Endometrial microvascular endothelial cells (primary cell): ENCODE results near the gene AKAP7. TPM values are rescaled to one million over a fixed set of nuclear protein-coding genes. Genes with fewer than 3 reads are reported as not detected.
"Not testable (repeated sequence)": the region's sequence is repeated elsewhere in the genome, so short reads cannot be mapped to it uniquely, and the experiment has no call there.

Experiments
- in situ Hi-C: cut with HindIII; loops from 2 replicates; pipeline ENCODE4 v1.10.0; 2017; ENCODE audit warnings: low sequenced_read_pairs, low pct_unique_long_range_greater_than_20kb; ENCODE audit errors: inconsistent ontology term
- total RNA-seq: library from RNA; depleted of rRNA; stranded (reverse); fragments of >200 nt; gene quantifications from one replicate; pipeline ENCODE4 v1.2.3, GENCODE V29; 2015; ENCODE audit errors: inconsistent ontology term

AKAP7 gene
- total RNA-seq, 1 donor from 2014 or later = 4.0 TPM

DNA sequence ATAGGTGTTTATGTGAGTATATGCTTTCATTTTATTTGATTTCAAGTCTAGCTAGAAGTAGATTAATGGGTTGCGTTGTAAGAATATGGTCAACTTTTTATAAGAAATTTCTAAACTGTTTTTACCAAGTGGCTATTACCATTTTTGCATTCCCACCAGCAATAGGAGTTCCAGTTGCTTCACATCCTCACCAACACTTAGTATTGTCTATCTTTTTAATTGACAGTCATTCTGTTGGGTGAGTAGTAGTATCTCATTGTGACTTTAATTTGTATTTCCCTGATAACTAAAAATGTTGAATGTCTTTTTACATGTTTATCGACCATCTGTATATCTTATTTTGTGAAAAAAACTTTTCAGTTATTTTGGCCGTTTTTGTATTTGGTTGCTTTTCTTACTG, 135.3 kb downstream of the AKAP7 start:
- in situ Hi-C loops = no loop called here

DNA sequence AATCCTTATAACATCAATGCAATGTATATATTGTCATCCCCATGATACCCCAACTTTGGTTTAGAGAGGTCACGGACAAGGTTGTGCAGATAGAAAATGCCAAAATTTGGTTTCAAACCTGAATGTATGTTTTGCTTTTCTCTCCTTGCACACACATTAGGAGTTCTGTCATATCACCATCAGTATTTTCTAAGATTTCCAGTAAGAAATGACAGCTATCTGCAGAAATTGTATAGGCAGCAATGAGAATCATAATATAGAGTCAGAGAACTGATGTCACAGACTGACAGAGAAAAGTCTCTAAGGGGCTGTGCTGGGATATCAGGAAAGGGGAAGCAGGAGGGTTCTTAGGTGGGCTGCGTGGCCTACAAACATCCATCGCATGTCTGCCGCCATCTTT, 140.0 kb downstream of the AKAP7 start:
- in situ Hi-C loops = no loop called here

GRCh38 chr6:131277591-131277990, 142.3 kb downstream of the AKAP7 start:
- in situ Hi-C loops = no loop called here

DNA sequence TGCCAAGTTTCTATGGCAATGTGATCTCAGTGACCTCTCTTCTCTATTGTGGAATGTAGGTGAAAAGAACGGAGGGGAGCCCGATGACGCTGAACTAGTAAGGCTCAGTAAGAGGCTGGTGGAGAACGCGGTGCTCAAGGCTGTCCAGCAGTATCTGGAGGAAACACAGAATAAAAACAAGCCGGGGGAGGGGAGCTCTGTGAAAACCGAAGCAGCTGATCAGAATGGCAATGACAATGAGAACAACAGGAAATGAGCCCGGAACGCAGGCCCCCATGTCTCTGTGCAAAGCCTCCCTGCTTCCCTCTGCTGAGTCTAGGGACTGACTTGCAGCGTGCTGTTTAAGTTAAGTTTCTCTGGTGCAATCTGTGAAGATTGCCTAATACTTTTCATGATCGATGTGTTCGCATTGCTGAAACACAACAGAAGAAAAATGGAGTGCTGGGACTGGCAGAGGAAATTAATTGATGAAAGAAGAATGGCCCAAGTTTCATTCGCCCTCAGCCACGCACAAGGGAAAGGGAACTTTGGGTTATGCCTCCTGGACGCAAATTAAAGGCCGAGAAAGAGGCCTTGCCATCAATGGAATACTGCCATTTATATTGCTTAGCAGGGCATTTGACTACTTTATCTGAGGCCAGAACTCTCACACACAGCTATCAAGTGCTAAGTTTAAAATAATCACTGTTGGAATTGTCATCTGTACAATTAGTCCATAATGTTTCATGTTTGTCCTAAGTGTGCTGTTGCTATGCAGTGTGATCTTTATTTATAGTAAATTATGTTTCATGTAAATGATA, 146.4 kb downstream of the AKAP7 start:
- in situ Hi-C loops = no loop called here

GRCh38 chr6:131282365-131282764, 147.1 kb downstream of the AKAP7 start:
- in situ Hi-C loops = no loop called here

DNA sequence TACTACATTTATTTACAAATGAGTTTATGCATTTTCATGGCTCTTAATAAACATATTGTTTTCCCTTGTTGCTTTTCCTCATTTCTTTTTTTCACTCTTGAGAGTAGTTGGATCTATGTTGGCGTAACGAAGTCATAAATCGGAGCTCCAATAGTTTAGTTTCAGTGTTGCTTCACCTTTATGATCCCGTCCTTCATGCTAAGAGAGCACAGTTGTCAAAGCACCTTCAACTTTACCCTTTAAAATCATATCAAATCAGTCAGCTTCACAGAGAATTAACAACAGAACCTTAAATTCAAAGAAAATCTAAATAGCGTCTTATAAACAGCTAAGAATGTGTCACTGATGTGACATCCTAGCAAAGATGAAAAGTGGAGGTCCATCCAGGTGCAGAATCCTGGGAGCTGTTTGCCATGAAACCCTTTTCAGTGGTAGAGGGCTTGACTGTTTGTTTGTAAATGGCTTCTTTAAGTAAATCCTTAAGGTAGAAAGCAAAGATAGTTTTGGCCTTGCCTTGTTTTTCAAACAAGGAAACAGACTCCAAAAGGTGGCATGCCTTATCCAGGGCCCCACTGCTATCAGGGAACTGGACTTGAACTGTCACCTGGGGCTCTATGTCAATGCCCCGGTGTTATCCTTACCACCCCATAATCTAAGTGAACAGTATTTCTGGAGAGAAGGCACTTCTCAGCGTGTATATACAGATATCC, 148.4 kb downstream of the AKAP7 start:
- in situ Hi-C loops = no loop called here

GRCh38 chr6:131285548-131285947, 150.3 kb downstream of the AKAP7 start:
- in situ Hi-C loops = no loop called here

DNA sequence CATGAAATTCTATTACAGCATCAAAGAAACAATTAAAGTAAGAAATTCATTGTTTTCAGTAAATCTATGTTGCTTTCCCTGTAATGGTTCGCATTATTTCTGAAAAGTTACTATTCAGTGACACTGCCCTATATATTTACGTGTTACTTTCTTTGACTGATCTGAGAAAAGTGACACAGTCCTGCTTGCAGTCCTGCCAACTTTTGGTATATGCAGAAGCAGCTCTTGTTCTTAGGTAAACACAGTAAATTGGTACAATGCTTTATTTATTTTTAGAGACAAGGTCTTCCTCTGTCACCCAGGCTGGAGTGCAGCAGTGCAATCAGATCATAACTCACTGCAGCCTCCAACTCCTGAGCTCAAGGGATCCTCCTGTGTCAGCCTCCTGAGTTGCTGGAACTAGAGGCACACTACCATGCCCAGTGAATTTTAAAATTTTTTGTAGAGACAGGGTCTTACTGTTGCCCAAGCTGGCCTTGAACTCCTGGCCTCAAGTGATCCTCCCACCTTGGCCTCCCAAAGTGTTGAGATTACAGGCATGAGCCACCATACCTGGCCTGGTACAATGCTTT, 151.3 kb downstream of the AKAP7 start:
- in situ Hi-C loops = no loop called here

- in situ Hi-C loops = no loop called here
Measured at GRCh38 chr6:131288214-131288613, 152.9 kb downstream of the AKAP7 start.

- in situ Hi-C loops = no loop called here
Measured at GRCh38 chr6:131290955-131291354, 155.7 kb downstream of the AKAP7 start.

GRCh38 chr6:131292145-131292938, 157.1 kb downstream of the AKAP7 start:
- in situ Hi-C loops = no loop called here

GRCh38 chr6:131293472-131293911, 158.2 kb downstream of the AKAP7 start:
- in situ Hi-C loops = no loop called here

- in situ Hi-C loops = no loop called here
Measured at GRCh38 chr6:131295081-131295480, 159.8 kb downstream of the AKAP7 start.

DNA sequence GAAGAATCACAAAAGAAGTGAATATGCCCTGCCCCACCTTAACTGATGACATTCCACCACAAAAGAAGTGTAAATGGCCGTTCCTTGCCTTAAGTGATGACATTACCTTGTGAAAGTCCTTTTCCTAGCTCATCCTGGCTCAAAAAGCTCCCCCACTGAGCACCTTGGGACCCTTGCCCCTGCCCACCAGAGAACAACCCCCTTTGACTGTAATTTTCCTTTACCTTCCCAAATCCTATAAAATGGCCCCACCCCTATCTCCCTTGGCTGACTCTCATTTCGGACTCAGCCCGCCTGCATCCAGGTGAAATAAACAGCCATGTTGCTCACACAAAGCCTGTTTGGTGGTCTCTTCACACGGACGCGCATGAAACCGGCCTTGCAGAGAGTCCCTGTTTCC, 165.6 kb downstream of the AKAP7 start:
- in situ Hi-C loops = not testable (repeated sequence)

- in situ Hi-C loops = no loop called here
Measured at GRCh38 chr6:131303338-131303930, 168.2 kb downstream of the AKAP7 start.

DNA sequence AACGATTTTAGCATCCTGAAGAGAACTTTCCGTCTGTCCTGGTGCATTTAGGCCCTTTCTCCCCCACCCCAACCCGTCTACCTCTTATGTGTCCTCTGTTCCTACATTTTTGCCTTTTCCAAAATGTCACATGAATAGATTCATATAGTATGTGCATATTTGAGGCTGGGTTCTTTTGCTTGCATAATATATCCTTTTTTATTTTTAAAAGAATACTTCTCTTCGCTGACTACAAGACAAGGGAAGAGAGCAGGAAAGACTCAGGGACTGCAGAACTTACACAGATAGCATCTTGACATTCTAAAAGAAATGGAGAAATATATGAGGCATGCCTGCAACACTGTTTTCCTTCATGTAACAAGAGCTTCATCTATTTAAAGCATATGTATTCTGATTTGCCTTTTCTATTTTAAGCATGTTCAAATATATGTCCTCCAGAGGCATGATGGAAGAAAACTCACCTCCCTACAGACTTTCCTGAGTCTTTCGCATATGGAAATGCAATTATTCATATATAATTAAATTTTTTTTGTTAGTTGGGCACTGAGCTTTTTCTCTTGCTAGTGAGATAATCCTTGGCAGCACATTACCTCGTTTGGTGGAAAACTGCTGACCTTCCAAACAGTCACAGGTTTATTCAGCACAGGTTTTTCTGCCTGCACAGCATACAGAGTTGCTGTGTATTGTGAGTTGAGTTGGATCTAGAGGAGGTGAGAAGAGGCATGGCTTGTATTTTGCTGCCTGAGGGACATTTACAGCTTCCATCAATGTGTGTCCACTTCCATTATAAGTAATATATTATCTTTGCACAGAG, 170.0 kb downstream of the AKAP7 start:
- in situ Hi-C loops = no loop called here

DNA sequence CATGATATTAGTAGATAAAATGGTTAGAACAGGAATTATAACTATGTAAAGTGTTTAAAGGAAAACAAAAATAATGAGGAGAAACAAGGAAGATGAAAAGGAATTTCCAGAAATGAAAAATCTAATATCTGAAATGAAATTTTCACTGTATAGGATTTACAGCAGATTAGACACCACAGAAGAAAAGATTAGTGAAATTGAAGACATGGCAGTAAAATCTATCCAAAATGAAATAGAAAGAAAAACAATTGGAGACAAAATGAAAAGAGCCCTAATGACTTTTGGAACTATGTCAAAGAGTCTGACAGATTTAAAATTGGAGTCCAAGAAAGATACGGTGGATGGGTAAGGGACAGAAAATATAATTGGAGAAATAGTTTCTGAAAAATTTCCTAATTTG, 174.2 kb downstream of the AKAP7 start:
- in situ Hi-C loops = no loop called here

DNA sequence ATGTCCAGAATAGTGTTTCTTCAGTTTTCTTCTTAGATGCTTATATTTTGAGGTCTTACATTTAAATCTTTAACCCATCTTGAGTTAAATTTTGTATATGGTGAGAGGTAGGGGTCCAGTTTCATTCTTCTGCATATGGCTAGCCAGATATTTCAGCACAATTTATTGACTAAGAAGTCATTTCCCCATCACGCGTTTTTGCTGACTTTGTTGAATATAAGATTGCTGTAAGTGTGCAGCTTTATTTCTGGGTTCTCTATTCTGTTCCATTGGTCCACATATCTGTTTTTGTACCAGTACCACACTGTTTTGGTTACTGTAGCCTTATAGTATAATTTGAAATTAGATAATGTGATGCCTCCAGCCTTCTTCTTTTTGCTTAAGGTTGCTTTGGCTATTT, 179.6 kb downstream of the AKAP7 start:
- in situ Hi-C loops = no loop called here
